HG03025 (cell line): ENCODE measurements around the gene CDKN1A.

Experiments
- ATAC-seq: cut with Tn5 transposase; IDR thresholded peaks from one replicate; pipeline ENCODE4 v1.9.1; 2021; ENCODE audit warnings: mild to moderate bottlenecking, moderate library complexity; ENCODE audit not compliant: unreplicated experiment, low FRiP score

CDKN1A gene

DNA sequence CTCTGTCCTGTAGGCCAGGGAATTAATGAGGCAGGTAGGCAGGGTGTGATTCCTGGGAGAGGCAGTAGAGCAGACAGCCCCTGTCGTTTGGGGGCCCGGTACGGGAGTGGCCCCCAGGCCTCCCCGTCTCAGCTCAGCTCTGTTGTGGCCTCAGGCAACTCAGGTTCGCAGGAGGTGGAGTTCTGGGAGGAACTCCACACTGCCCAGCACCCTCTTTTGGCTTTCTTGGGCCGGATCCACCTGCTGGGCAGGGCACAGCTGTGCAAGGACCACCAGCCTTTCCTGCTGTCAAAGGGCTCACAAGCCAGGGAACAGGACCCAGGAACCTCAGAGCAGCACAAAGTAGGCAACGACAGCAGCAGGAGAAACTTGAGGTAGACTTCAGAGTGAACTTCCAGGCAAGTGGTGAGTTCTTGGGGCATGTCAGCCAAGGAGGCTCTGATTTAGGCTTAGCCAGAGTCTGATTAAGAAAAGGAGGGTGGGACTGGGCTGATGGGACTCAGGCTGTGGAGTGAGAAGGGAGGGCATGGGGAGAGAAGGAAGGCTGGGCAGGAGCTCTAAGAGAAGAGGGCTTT, 56.1 kb downstream of the CDKN1A start:
- no peak for ATAC-seq

GRCh38 chr6:36735110-36736071, 56.9 kb downstream of the CDKN1A start:
- no peak for ATAC-seq
